GM12865 (cell line): Measurements from ENCODE around the gene MAML3.

Source experiments
- DNase-seq: peaks from one replicate; pipeline ENCODE4 v3.0.0; 2010; ENCODE audit warnings: low read depth
- H3K4me3 ChIP-seq: 2 replicates; pipeline ENCODE4 v1.5.1; 2011; ENCODE audit warnings: mild to moderate bottlenecking, low read depth, low read length, control low read depth
- TF ChIP-seq, protein P1 (sequence below): IDR thresholded peaks from 2 replicates; pipeline ENCODE4 v1.5.1; 2011; ENCODE audit warnings: low read length, control low read depth, low read depth, inconsistent platforms; ENCODE audit not compliant: insufficient read depth; ENCODE audit errors: missing control alignments

Gene MAML3

DNA sequence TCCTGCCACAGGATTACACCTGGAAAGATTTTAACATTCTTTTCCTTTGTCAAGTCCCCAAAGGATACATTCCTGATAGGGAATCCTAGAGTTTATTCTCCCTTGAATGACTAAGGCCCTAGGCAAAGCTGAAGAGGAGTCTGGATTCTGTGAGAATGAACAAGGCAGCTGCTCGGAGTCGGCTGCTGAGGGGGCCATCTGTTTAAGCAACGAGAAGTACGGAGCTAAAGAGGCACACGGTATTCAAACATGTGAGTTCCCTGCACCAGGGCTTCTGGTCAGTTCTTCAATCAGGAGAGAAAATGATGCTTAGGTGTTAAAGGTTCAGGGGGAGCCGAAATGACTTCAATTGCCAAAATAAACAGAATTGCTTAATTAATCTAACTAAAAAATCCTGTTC lies 390.8 kb downstream of the MAML3 start:
- TF ChIP-seq, protein P1, sequence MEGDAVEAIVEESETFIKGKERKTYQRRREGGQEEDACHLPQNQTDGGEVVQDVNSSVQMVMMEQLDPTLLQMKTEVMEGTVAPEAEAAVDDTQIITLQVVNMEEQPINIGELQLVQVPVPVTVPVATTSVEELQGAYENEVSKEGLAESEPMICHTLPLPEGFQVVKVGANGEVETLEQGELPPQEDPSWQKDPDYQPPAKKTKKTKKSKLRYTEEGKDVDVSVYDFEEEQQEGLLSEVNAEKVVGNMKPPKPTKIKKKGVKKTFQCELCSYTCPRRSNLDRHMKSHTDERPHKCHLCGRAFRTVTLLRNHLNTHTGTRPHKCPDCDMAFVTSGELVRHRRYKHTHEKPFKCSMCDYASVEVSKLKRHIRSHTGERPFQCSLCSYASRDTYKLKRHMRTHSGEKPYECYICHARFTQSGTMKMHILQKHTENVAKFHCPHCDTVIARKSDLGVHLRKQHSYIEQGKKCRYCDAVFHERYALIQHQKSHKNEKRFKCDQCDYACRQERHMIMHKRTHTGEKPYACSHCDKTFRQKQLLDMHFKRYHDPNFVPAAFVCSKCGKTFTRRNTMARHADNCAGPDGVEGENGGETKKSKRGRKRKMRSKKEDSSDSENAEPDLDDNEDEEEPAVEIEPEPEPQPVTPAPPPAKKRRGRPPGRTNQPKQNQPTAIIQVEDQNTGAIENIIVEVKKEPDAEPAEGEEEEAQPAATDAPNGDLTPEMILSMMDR = no peak
- DNase-seq = no peak
- no peak overlapping the region for H3K4me3 ChIP-seq

GRCh38 chr4:139762720-139763119 lies 391.3 kb downstream of the MAML3 start:
- TF ChIP-seq, protein P1 = no peak
- H3K4me3 ChIP-seq = no peak overlapping the region
- no peak for DNase-seq

DNA sequence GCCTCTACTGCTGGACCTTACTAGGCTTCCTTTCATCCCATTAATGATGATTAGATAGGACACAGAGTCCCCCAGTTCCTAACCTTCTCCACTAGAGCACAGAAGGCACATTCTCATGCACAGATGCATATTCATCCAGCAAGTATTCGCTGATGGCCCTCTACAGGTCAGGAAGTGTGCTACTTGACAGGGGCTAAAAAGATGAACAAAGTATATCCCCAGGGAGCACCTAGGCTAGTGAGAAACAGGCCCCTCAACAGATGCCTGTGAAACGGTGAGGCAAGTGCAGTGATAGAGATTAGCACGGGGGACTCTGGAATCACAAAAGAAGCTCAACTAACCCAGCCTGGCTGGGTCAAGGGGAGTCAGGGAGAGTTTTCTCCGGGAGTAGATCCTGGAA lies 392.5 kb downstream of the MAML3 start:
- DNase-seq = peak; percentile 29
- TF ChIP-seq, protein P1 = peak; percentile 33
- H3K4me3 ChIP-seq = no peak overlapping the region

DNA sequence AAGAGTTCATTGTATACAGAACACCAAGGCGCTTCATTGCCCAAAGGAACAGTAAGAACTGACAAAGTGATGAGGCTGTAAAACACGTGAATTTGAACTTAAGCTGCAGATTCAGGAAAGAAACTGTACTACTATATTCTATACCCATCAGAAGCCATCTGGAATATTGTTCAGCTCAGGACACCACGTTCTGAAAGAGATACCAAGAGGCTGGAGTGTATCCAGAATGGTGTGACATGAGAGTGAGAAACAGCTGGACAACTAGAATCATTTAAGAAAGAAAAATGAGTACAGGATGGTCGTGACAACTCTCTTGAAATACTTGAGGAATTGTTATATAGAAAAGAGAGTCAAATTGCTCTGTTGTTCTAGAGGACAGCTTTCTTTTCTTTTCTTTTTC lies 393.4 kb downstream of the MAML3 start:
- TF ChIP-seq, protein P1 = no peak
- DNase-seq = no peak
- H3K4me3 ChIP-seq = no peak overlapping the region

GRCh38 chr4:139759097-139759496 lies 394.9 kb downstream of the MAML3 start:
- TF ChIP-seq, protein P1 = no peak
- DNase-seq = no peak

GRCh38 chr4:139756391-139757180 lies 397.4 kb downstream of the MAML3 start:
- DNase-seq = no peak
- no peak overlapping the region for H3K4me3 ChIP-seq
- TF ChIP-seq, protein P1 = no peak

More at GRCh38 chr4:139759097-139759496, 394.9 kb downstream of the MAML3 start:
- H3K4me3 ChIP-seq = no peak overlapping the region

DNA sequence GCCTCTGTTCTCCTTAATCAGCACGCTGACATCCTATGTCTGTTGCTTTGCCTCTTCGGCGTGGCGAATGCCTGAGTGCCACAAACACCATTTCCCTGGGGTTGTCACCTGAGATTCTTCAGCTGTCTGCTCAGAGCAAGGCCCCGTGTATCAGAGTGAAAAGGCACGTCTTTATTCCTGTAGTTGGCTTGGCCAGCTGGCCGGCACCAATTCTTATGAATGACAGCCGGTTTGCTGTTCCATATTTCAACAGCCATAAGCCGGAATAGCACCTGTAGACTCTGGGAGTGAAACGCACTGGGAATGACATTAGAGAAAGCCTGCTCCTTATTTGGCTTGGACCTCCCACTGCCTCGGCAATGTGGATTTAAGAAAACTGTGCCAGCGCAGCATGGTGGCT lies 399.0 kb downstream of the MAML3 start:
- TF ChIP-seq, protein P1 = no peak
- DNase-seq = no peak
- no peak overlapping the region for H3K4me3 ChIP-seq
